SK-N-MC (cell line): ENCODE results near the gene RABAC1.

Experiments
- DNase-seq: peaks from one replicate; pipeline ENCODE4 v3.0.0-alpha.2; 2011; ENCODE audit warnings: low read depth, low spot score
- H3K27ac ChIP-seq: fragments of 200-600 bp; sonication (generic); 2 replicates; pipeline ENCODE4 v1.5.1; 2016; ENCODE audit warnings: mixed run types
- H3K36me3 ChIP-seq: fragments of 200-600 bp; sonication (generic); 2 replicates; pipeline ENCODE4 v1.6.1; 2017; ENCODE audit warnings: antibody characterized with exemption, low read length, mixed read lengths; ENCODE audit not compliant: insufficient read depth
- H3K4me3 ChIP-seq: fragments of 200-600 bp; sonication (generic); 2 replicates; pipeline ENCODE4 v1.5.1; 2016
- H3K9ac ChIP-seq: fragments of 200-600 bp; sonication (generic); 2 replicates; pipeline ENCODE4 v1.8.0; 2017; ENCODE audit warnings: mixed run types, mixed read lengths; ENCODE audit not compliant: insufficient read length
- H3K9me3 ChIP-seq: fragments of 200-600 bp; sonication (generic); 2 replicates; pipeline ENCODE4 v1.6.1; 2017; ENCODE audit warnings: low read depth, mild to moderate bottlenecking, antibody characterized with exemption, low read length, moderate library complexity, mixed read lengths
- EZH2 ChIP-seq: fragments of 200-600 bp; sonication (generic); IDR thresholded peaks from one replicate; pipeline ENCODE4 v1.6.1; 2017; ENCODE audit warnings: antibody characterized with exemption
- FOXP2 ChIP-seq: optimal IDR thresholded peaks from 2 replicates; pipeline ENCODE3; 2011; ENCODE audit warnings: mild to moderate bottlenecking, moderate library complexity; ENCODE audit not compliant: insufficient read depth; ENCODE audit errors: extremely low read length, control extremely low read depth
- POLR2AphosphoS5 ChIP-seq: IDR thresholded peaks from 2 replicates; pipeline ENCODE4 v1.6.1; 2012; ENCODE audit warnings: mild to moderate bottlenecking, low read depth, low read length, borderline replicate concordance

The RABAC1 gene

GRCh38 chr19:41990615-41991014, 31.5 kb upstream of the RABAC1 start:
- DNase-seq: no peak
- Histone ChIP-seq H3K36me3 (no peaks in the 10 kb centered on the region), H3K27ac (no peak overlapping the region), H3K9ac (no peak overlapping the region), H3K4me3 (no peak overlapping the region), H3K9me3 (no peaks in the 10 kb centered on the region)
- no peak for TF ChIP-seq EZH2
- TF ChIP-seq FOXP2: no peak
- TF ChIP-seq POLR2AphosphoS5: no peak

GRCh38 chr19:41990028-41990427, 30.9 kb upstream of the RABAC1 start:
- H3K9me3 ChIP-seq: no peaks in the 10 kb centered on the region
- DNase-seq: no peak
- no peak overlapping the region for H3K9ac ChIP-seq
- TF ChIP-seq POLR2AphosphoS5 (no peak), EZH2 (no peak), FOXP2 (no peak)
- H3K27ac ChIP-seq: no peak overlapping the region
- H3K4me3 ChIP-seq: no peak overlapping the region
- no peaks in the 10 kb centered on the region for H3K36me3 ChIP-seq

- no peak for DNase-seq
- Histone ChIP-seq H3K9me3 (no peaks in the 10 kb centered on the region), H3K36me3 (no peaks in the 10 kb centered on the region), H3K4me3 (no peak overlapping the region), H3K27ac (no peak overlapping the region), H3K9ac (no peak overlapping the region)
- TF ChIP-seq EZH2 (no peak), FOXP2 (no peak), POLR2AphosphoS5 (no peak)
These were observed 29.8 kb upstream of the RABAC1 start for GRCh38 chr19:41988947-41989346.

GRCh38 chr19:41987141-41987860, 28.2 kb upstream of the RABAC1 start:
- Histone ChIP-seq H3K27ac (no peak overlapping the region), H3K9me3 (no peaks in the 10 kb centered on the region), H3K36me3 (no peaks in the 10 kb centered on the region), H3K9ac (no peak overlapping the region), H3K4me3 (no peak overlapping the region)
- TF ChIP-seq POLR2AphosphoS5 (no peak), EZH2 (no peak), FOXP2 (no peak)
- no peak for DNase-seq

GRCh38 chr19:41984961-41985360, 25.8 kb upstream of the RABAC1 start:
- no peaks in the 10 kb centered on the region for H3K36me3 ChIP-seq
- H3K9me3 ChIP-seq: no peaks in the 10 kb centered on the region
- DNase-seq: no peak
- TF ChIP-seq EZH2 (no peak), POLR2AphosphoS5 (no peak), FOXP2 (no peak)
- no peak overlapping the region for H3K27ac ChIP-seq
- no peak overlapping the region for H3K4me3 ChIP-seq
- H3K9ac ChIP-seq: no peak overlapping the region

GRCh38 chr19:41981724-41982123, 22.6 kb upstream of the RABAC1 start:
- no peak for TF ChIP-seq FOXP2
- TF ChIP-seq EZH2: no peak
- TF ChIP-seq POLR2AphosphoS5: no peak
- no peaks in the 10 kb centered on the region for H3K36me3 ChIP-seq
- H3K4me3 ChIP-seq: no peak overlapping the region
- DNase-seq: no peak
- no peaks in the 10 kb centered on the region for H3K9me3 ChIP-seq
- H3K9ac ChIP-seq: no peak overlapping the region
- H3K27ac ChIP-seq: no peak overlapping the region

GRCh38 chr19:41978470-41978869, 19.3 kb upstream of the RABAC1 start:
- TF ChIP-seq POLR2AphosphoS5: no peak
- no peak for TF ChIP-seq FOXP2
- no peak for TF ChIP-seq EZH2
- no peak overlapping the region for H3K9ac ChIP-seq
- no peaks in the 10 kb centered on the region for H3K36me3 ChIP-seq
- H3K4me3 ChIP-seq: no peak overlapping the region
- H3K9me3 ChIP-seq: no peaks in the 10 kb centered on the region
- no peak overlapping the region for H3K27ac ChIP-seq
- DNase-seq: no peak

GRCh38 chr19:41977916-41978315, 18.8 kb upstream of the RABAC1 start:
- Histone ChIP-seq H3K36me3 (no peaks in the 10 kb centered on the region), H3K9ac (no peak overlapping the region), H3K4me3 (no peak overlapping the region), H3K27ac (no peak overlapping the region), H3K9me3 (no peaks in the 10 kb centered on the region)
- TF ChIP-seq EZH2 (no peak), POLR2AphosphoS5 (no peak), FOXP2 (no peak)
- DNase-seq: no peak

GRCh38 chr19:41974652-41975051, 15.5 kb upstream of the RABAC1 start:
- DNase-seq: no peak
- Histone ChIP-seq H3K27ac (peak overlapping the region; percentile 19), H3K9me3 (no peaks in the 10 kb centered on the region), H3K4me3 (no peak overlapping the region), H3K36me3 (peaks cover 6% of the 10 kb centered on the region; the same call in 1 of the 2 replicates), H3K9ac (no peak overlapping the region)
- TF ChIP-seq POLR2AphosphoS5: no peak
